Naive thymus-derived CD8-positive, alpha-beta T cell (primary cell): Measurements from ENCODE around the gene NEDD9. TPM values are rescaled to one million over a fixed set of nuclear protein-coding genes. Genes with fewer than 3 reads are reported as not detected.

Experiments used
- ATAC-seq, 2 donors: fragments of 150-1000 bp; cut with Tn5 transposase in 1 of 2; sonication (Bioruptor Pico), chemical (Tn5 transposase) in 1 of 2; 1 replicate in 1 of 2; 2 replicates in 1 of 2; pipeline ENCODE4 v1.10.0; 2021; ENCODE audit warnings: mild to moderate bottlenecking in 2 of 2, moderate library complexity in 2 of 2
- POLR2A ChIA-PET: fragments of 350-600 bp; sonication (Branson Sonifier 250); formaldehyde crosslinking; loops from one replicate; lab custom pipeline; 2021; ENCODE audit warnings: antibody characterized with exemption; lab: Charles Lee
- DNase-seq, 10 donors: peaks; one replicate each; pipeline versions ENCODE4 v3.0.0 to v3.0.0-alpha.2; 2020 to 2022
- H3K27ac Mint-ChIP-seq, 10 donors: one replicate each; pipeline ENCODE4 v1.8.0; 2020 to 2022; ENCODE audit warnings: mild to moderate bottlenecking in 10 of 10, mixed read lengths in 10 of 10, moderate library complexity in 4 of 10, inconsistent platforms in 1 of 10
- H3K27me3 Mint-ChIP-seq, 5 donors: one replicate each; pipeline ENCODE4 v1.8.0; 2021 to 2022; ENCODE audit warnings: mixed read lengths in 5 of 5
- H3K36me3 Mint-ChIP-seq, 3 donors: one replicate each; pipeline ENCODE4 v1.8.0; 2020 to 2022; ENCODE audit warnings: mixed read lengths in 3 of 3, mild to moderate bottlenecking in 2 of 3, inconsistent platforms in 1 of 3
- H3K4me1 Mint-ChIP-seq, 4 donors: one replicate each; pipeline ENCODE4 v1.8.0; 2021 to 2022; ENCODE audit warnings: mixed read lengths in 4 of 4
- H3K4me3 Mint-ChIP-seq, 10 donors: one replicate each; pipeline ENCODE4 v1.8.0; 2020 to 2022; ENCODE audit warnings: mild to moderate bottlenecking in 10 of 10, mixed read lengths in 10 of 10, moderate library complexity in 6 of 10, inconsistent platforms in 1 of 10
- H3K9me3 Mint-ChIP-seq, 9 donors: one replicate each; pipeline ENCODE4 v1.8.0; 2020 to 2022; ENCODE audit warnings: mixed read lengths in 9 of 9, mild to moderate bottlenecking in 3 of 9, inconsistent platforms in 1 of 9, moderate library complexity in 1 of 9
- polyA plus RNA-seq, 3 donors: library from polyadenylated mRNA; unstranded; fragments of 300-500 nt; fragmentation: Illumina TruSeq; gene quantifications; one replicate each; pipeline ENCODE4 v1.2.3, GENCODE V29; 2021
- total RNA-seq, 8 experiments: library from RNA in 2 of 8; stranded (reverse) in 2 of 8; gene quantifications; one replicate each; pipeline ENCODE4 v1.2.3 and lab custom pipeline; 2021 to 2026

The NEDD9 gene
- total and polyA plus RNA-seq, 5 experiments from 2014 or later, result 14.7 to 34.7 (median 20.2) TPM

DNA sequence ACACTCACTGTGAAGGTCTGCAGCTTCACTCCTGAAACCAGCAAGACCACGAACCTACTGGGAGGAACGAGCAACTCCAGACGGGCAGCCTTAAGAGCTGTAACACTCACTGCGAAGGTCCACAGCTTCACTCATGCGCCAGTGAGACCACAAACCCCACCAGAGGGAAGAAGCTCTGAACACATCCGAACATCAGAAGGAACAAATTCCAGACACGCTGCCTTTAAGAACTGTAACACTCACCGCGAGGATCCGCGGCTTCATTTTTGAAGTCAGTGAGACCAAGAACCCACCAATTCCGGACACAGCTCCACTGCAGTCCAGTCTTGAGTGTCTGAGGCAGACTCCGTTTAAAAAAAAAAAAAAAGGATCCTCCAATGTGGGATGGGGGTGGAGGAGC is 60.5 kb downstream of the NEDD9 start:
- Mint-ChIP-seq H3K27me3 (no peaks in the 10 kb centered on the region), H3K27ac (no peak overlapping the region), H3K4me1 (peaks cover 6 to 13% (median 10%) of the 10 kb centered on the region in 4 donors), H3K9me3 (no peaks in the 10 kb centered on the region), H3K36me3 (no peaks in the 10 kb centered on the region), H3K4me3 (peak overlapping the region in 5 of 10 donors; percentile 26 to 54 (median 42))
- ATAC-seq, result no peak
- POLR2A ChIA-PET, result interaction anchor here (1.4 kb wide), 1 partner anchor 324 kb away, joined by 4 read pairs; no protein-coding TSS in a partner anchor
- DNase-seq, result no peak

GRCh38 chr6:11168091-11168635 is 64.3 kb downstream of the NEDD9 start:
- DNase-seq, result no peak
- H3K9me3 Mint-ChIP-seq, result no peaks in the 10 kb centered on the region
- H3K27ac Mint-ChIP-seq, result no peak overlapping the region
- H3K4me1 Mint-ChIP-seq, result peaks cover 12 to 25% (median 14%) of the 10 kb centered on the region in 4 donors
- no peak for ATAC-seq
- no peak overlapping the region for H3K4me3 Mint-ChIP-seq
- H3K36me3 Mint-ChIP-seq, result no peaks in the 10 kb centered on the region
- POLR2A ChIA-PET, result no interaction called here
- H3K27me3 Mint-ChIP-seq, result no peaks in the 10 kb centered on the region

DNA sequence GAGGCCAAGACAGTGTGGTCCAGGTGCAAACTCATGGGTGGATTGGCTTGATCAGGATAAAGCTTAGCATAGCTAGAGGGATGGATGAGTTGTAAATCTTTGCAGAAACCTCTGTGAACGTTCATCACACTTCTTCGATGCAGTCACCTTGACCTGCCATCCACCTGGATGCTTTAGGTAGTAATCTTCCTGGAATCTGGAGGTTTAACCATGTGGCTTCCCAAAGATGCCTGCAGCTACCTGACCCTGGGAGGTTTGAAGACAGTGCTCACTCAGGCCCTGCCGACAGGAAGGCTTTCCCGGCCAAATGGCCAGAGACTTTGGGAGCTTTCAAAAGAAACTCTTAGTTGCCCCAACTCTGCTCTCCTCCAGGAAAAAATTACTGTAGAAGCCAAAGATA is 65.5 kb downstream of the NEDD9 start:
- Mint-ChIP-seq H3K27me3 (no peaks in the 10 kb centered on the region), H3K4me1 (peaks cover 4 to 13% (median 6%) of the 10 kb centered on the region in 4 donors), H3K9me3 (no peaks in the 10 kb centered on the region), H3K4me3 (no peak overlapping the region), H3K36me3 (no peaks in the 10 kb centered on the region), H3K27ac (no peak overlapping the region)
- ATAC-seq (no peak), DNase-seq (no peak)
- POLR2A ChIA-PET, result no interaction called here

DNA sequence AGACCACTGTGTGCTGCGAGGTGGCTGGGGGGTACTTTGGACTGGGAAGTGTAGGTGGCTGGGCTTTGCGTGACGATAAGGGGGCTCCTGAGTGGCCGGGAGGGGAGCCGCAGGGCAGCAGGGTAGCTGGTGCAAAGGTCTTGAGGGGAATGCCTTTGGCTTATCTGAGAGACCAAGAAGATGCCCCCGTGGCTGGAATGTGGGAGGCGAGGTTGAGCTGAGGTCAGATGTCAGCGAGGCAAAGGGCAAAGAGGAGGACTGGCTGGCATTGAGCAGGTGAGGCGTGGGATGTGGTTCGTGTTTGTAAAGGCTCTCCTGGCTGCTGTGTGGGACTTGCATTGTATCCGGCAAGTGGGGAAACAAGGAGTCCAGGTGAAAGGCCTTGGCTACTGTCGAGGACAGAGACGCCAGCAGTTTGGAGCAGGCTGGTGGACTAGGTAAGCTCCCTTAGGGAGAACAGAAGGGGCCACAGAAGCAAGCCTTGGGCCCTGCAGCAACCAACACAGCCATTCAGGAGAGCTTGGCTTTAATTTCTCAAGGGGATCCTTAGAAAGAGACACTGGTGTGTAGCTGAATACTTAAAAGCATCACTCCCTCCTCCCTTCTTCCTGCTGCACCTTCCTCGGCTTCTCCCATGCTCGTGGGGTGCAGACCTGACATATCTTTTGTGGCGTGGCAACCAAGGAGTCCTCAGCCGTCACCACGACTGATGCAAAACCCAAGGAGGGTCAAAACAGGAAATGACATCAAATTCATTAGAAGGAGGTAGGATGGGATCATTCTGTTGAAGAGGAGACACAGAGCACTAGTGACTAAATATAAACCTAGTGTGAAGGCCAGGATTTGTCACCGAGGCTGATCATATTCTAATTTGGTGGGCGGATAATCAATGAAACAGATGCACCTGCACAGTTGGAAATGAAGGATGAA is 67.5 kb downstream of the NEDD9 start:
- DNase-seq (no peak), ATAC-seq (no peak)
- Mint-ChIP-seq H3K4me3 (no peak overlapping the region), H3K36me3 (no peaks in the 10 kb centered on the region), H3K27me3 (no peaks in the 10 kb centered on the region), H3K9me3 (no peaks in the 10 kb centered on the region), H3K27ac (peak overlapping the region in 3 of 10 donors; percentile 74 to 85 (median 75)), H3K4me1 (peaks cover 2 to 11% (median 6%) of the 10 kb centered on the region in 4 donors)
- POLR2A ChIA-PET, result no interaction called here

DNA sequence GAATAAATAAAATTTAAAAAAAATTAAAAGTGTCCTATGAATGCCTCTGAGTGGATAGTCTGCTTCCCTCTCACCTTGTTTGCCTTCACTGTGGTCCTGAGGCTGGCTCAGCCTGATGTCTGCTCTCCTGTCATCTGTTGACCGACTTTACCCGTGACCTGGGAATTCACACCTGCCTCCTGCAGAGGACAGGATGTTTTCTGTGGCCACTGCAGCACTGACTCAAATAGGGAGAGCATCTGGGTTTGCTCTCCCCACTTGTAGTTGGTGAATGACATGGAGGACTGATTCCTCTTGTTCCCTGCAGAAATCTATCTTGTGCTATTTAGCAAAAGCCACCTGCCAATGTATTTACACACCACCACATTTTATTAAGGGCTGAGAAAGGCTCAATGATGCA is 68.5 kb downstream of the NEDD9 start:
- no peaks in the 10 kb centered on the region for H3K9me3 Mint-ChIP-seq
- H3K4me1 Mint-ChIP-seq, result peaks cover 2 to 11% (median 6%) of the 10 kb centered on the region in 4 donors
- ATAC-seq (no peak), DNase-seq (no peak)
- no peaks in the 10 kb centered on the region for H3K27me3 Mint-ChIP-seq
- no peak overlapping the region for H3K4me3 Mint-ChIP-seq
- peak overlapping the region in 2 of 10 donors; percentile 70 to 74 for H3K27ac Mint-ChIP-seq
- no peaks in the 10 kb centered on the region for H3K36me3 Mint-ChIP-seq
- POLR2A ChIA-PET, result no interaction called here

GRCh38 chr6:11162262-11162661 is 70.2 kb downstream of the NEDD9 start:
- no peaks in the 10 kb centered on the region for H3K36me3 Mint-ChIP-seq
- no peak overlapping the region for H3K27ac Mint-ChIP-seq
- no peak for DNase-seq
- H3K27me3 Mint-ChIP-seq, result no peaks in the 10 kb centered on the region
- H3K4me3 Mint-ChIP-seq, result no peak overlapping the region
- no peak for ATAC-seq
- peaks cover 2 to 11% (median 6%) of the 10 kb centered on the region in 4 donors for H3K4me1 Mint-ChIP-seq
- H3K9me3 Mint-ChIP-seq, result no peaks in the 10 kb centered on the region
- POLR2A ChIA-PET, result no interaction called here

GRCh38 chr6:11161031-11161956 is 71.2 kb downstream of the NEDD9 start:
- Mint-ChIP-seq H3K27ac (no peak overlapping the region), H3K4me3 (no peak overlapping the region), H3K27me3 (no peaks in the 10 kb centered on the region), H3K36me3 (no peaks in the 10 kb centered on the region), H3K9me3 (peaks cover 0 to 4% (median 0%) of the 10 kb centered on the region in 9 donors), H3K4me1 (peaks cover 2 to 11% (median 6%) of the 10 kb centered on the region in 4 donors)
- ATAC-seq (no peak), DNase-seq (no peak)
- POLR2A ChIA-PET, result no interaction called here

GRCh38 chr6:11160199-11160598 is 72.3 kb downstream of the NEDD9 start:
- Mint-ChIP-seq H3K27me3 (peaks cover 0 to 3% (median 0%) of the 10 kb centered on the region in 5 donors), H3K4me3 (no peak overlapping the region)

DNA sequence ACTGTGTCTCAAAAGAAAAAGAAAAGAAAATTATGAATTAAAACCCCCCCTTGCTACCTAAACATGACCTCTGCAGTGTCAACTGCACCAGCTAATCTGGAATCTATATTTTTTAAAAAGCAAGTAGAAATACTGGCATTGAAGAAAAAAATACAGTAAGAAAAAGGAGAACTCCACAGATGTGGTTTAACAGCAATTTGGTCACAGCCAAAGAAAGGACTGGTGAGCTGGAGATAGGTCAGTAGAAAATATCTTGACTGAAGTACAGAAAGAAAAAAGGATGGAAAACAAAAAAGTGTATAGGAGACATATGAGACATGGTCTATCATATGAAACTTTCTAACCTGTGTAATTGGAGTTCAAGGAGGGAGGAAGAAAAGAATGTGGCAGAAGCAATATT is 76.9 kb downstream of the NEDD9 start:
- DNase-seq (no peak), ATAC-seq (no peak)
- peaks cover 0 to 4% (median 4%) of the 10 kb centered on the region in 3 donors for H3K36me3 Mint-ChIP-seq
- peaks cover 3 to 15% (median 5%) of the 10 kb centered on the region in 5 donors for H3K27me3 Mint-ChIP-seq
- H3K4me3 Mint-ChIP-seq, result no peak overlapping the region
- POLR2A ChIA-PET, result no interaction called here
- H3K9me3 Mint-ChIP-seq, result peaks cover 0 to 5% (median 0%) of the 10 kb centered on the region in 9 donors
- peaks cover 4 to 10% (median 6%) of the 10 kb centered on the region in 4 donors for H3K4me1 Mint-ChIP-seq
- no peak overlapping the region for H3K27ac Mint-ChIP-seq

More at GRCh38 chr6:11160199-11160598, 72.3 kb downstream of the NEDD9 start:
- H3K36me3 Mint-ChIP-seq, result peaks cover 0 to 4% (median 0%) of the 10 kb centered on the region in 3 donors
- no peak overlapping the region for H3K27ac Mint-ChIP-seq
- peaks cover under 1 to 10% (median 6%) of the 10 kb centered on the region in 4 donors for H3K4me1 Mint-ChIP-seq
- H3K9me3 Mint-ChIP-seq, result peaks cover 0 to 5% (median 0%) of the 10 kb centered on the region in 9 donors
- DNase-seq (no peak), ATAC-seq (no peak)
- POLR2A ChIA-PET, result no interaction called here

- no peak for ATAC-seq
- Mint-ChIP-seq H3K4me1 (peaks cover 4 to 10% (median 6%) of the 10 kb centered on the region in 4 donors), H3K27ac (peak overlapping the region in 3 of 10 donors; percentile 35 to 66 (median 64)), H3K4me3 (peak overlapping the region in 9 of 10 donors; percentile 64 to 91 (median 83)), H3K27me3 (peaks cover 3 to 15% (median 5%) of the 10 kb centered on the region in 5 donors), H3K9me3 (peaks cover 0 to 5% (median 0%) of the 10 kb centered on the region in 9 donors), H3K36me3 (peaks cover 0 to 4% (median 4%) of the 10 kb centered on the region in 3 donors)
- no peak for DNase-seq
- POLR2A ChIA-PET, result no interaction called here
These were observed 79.0 kb downstream of the NEDD9 start for GRCh38 chr6:11153447-11153846.

- peaks cover 0 to 5% (median 0%) of the 10 kb centered on the region in 9 donors for H3K9me3 Mint-ChIP-seq
- peaks cover 4 to 10% (median 6%) of the 10 kb centered on the region in 4 donors for H3K4me1 Mint-ChIP-seq
- H3K27me3 Mint-ChIP-seq, result peaks cover 3 to 15% (median 5%) of the 10 kb centered on the region in 5 donors
- DNase-seq (no peak), ATAC-seq (no peak)
- H3K36me3 Mint-ChIP-seq, result peaks cover 0 to 4% (median 4%) of the 10 kb centered on the region in 3 donors
- no peak overlapping the region for H3K4me3 Mint-ChIP-seq
- H3K27ac Mint-ChIP-seq, result no peak overlapping the region
- POLR2A ChIA-PET, result no interaction called here
These were observed 79.9 kb downstream of the NEDD9 start for GRCh38 chr6:11152581-11152980.

DNA sequence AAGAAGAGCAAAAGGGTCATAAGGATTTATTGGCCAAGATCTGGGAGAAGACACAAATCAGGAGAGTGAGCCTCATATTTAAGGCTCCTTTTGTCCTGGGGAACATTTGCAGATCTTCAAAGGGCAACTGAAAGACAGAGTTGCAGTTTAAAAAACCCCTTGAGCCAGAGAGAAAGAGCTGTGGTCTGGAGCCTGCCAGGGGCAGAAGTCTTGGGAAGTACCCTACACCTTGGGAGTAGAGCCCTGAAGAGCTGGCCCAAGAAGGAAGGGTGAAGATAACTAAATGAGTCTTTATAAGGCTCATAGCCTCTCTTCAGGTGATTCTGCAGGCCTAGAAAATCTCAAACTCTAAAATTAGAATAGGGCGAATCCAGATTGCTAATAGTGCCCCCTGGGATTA is 81.0 kb downstream of the NEDD9 start:
- H3K27ac Mint-ChIP-seq, result no peak overlapping the region
- no peak for ATAC-seq
- POLR2A ChIA-PET, result no interaction called here
- H3K27me3 Mint-ChIP-seq, result peaks cover 3 to 15% (median 5%) of the 10 kb centered on the region in 5 donors
- H3K4me1 Mint-ChIP-seq, result peaks cover 4 to 10% (median 6%) of the 10 kb centered on the region in 4 donors
- no peak for DNase-seq
- H3K9me3 Mint-ChIP-seq, result peaks cover 0 to 3% (median 0%) of the 10 kb centered on the region in 9 donors
- H3K36me3 Mint-ChIP-seq, result peaks cover 0 to 4% (median 4%) of the 10 kb centered on the region in 3 donors
- H3K4me3 Mint-ChIP-seq, result no peak overlapping the region
